Stimulated activated CD8-positive, alpha-beta memory T cell treated with anti-CD3 and anti-CD28 coated beads, Interleukin-15, amount 100 ng/mL, for 1 hour (primary cell): Measurements from ENCODE around the gene RHEB.
A peak's percentile ranks its signal among the peaks of the same experiment; 100 is the strongest.

Experiments
- DNase-seq: peaks from one replicate; pipeline ENCODE4 v3.0.0-alpha.2; 2020; ENCODE audit warnings: low read depth

Gene RHEB

GRCh38 chr7:151431768-151432311 lies 87.9 kb downstream of the RHEB start:
- no peak for DNase-seq

- no peak for DNase-seq
These were observed 88.4 kb downstream of the RHEB start for GRCh38 chr7:151431281-151431767.

GRCh38 chr7:151430391-151431205 lies 89.1 kb downstream of the RHEB start:
- DNase-seq, result no peak

DNA sequence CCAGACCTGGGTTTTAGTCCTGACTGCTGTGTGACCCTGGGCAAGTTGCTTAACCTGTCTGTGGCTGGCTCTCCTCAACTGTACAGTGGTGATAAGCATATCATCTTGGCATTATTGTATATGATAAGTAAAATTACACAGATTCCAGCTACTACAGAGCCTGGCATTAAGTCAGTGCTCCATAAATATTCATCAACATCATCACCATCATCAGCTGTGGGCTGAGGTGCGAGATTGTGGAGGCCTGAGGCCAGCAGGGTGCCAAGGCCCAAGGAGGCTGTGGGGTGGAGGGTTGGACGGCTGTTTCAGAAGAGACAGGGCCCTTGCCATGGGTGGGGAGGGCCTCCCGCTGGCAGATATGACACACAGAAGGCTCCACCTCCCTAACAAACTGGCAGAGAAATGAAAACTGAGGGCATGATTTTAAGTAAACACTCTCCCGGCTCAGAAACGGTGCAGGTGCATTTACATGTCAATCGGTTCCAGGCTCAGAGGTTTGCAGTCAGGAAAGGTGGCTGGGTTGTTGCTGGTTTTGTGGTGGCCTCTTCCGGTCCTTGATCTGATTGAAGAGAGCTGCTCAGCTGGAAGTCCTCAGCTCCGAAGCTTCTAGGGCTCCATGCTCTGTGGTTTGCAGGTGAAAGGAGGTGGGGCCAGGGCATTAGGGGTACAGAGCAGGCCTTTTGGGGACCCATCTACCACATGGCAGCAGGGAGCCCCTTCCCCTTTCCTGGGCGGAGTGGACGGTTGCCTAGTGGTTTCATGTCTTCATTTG lies 89.9 kb downstream of the RHEB start:
- peak; percentile 8 for DNase-seq

GRCh38 chr7:151429237-151429559 lies 90.5 kb downstream of the RHEB start:
- DNase-seq, result no peak

DNA sequence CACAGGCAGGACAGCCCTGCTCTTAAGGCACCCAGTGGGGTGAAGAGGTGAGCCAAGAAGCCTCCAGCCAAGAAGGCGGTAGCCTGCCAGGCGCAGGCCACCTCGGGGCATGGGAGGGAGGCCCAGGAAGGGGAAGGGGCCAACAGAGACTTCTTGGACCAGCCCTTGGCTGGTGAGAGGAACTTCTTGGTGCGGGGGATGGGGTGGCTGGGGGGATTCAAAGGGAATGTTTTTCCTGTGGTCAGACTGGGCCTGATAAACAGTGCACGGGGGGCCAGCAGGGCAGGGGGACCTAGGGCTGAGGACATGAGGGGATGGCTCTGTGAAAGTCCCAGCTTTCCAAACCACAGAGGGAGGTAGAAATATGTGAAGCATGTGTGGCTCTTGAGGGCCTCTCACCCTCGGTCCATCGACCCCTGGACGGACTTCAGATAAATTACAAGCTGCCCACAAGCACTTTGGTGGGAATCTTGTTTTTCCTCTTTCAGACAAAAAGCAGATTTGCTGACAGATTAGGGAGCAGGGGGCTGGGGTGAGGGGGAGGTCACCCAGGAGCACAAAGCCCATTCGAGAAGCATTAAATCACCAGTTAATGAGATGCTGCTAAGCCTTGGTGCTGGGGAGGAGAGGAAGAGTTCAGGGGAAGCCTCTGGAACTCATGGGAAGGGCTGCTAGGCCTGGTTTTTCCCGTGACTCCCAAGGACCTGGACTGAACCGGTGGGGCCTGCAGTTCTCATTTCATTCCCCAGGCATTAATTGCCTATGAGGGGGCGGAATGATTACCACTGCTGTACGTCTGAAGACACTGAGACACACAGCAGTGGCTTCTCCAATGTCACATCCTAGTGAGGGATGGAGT lies 91.1 kb downstream of the RHEB start:
- no peak for DNase-seq

GRCh38 chr7:151427705-151428377 lies 91.9 kb downstream of the RHEB start:
- DNase-seq, result no peak

GRCh38 chr7:151426904-151427704 lies 92.6 kb downstream of the RHEB start:
- no peak for DNase-seq

GRCh38 chr7:151426441-151426903 lies 93.2 kb downstream of the RHEB start:
- no peak for DNase-seq

DNA sequence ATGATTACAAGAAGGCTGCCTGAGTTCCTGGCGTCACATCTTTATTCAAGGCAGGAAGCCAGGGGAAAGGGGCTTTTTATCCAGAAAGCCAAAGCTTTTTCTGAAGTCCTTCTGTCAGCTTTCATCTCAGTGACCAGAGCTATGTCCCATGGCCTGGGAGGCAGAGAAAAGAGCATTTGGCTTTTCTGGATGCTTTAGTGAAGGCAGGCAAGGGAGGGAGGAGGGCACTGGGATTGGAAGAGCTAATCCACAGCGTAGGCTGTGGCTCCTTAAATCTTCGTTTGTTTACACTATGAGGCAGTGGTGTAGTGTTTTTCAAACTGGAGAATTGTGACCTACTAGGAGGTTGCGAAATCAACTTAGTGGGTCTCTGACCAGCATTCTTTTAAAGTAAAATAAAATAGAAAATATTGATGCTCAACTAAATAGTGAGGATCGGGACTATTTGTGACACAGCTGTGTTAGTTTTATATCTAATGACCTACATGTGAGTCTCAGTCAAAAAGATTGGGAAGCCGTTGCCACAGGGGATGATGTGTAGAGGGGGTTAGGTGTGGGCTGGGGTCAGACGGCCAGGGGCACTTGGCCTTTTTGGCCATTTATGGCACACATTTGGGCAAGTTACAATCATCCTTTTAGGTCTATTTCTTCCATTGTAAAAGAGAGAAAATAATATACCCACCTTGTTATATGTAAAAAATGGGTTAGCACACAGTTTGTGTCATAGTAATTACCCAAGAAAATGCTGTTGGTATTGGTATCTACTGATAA lies 93.8 kb downstream of the RHEB start:
- DNase-seq, result no peak

DNA sequence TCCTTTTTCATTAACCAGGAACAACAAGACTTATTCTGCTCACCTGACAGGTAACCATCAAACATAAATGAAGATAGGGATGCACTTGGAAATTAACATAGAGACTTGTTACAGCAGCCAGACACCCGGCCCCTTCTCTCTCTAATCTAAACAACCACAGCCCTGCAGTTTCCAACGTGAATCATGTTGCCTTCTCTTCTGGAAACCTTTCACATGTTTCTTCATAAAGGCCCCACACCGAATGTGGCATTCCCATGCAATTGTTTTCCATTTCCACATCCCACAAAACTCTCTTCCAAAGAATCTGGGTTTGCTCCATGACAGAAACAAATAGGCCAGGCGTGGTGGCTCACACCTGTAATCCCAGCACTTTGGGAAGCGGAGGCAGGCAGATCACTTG lies 94.9 kb downstream of the RHEB start:
- no peak for DNase-seq

- DNase-seq, result no peak
These were observed 95.8 kb downstream of the RHEB start for GRCh38 chr7:151423936-151424335.

- no peak for DNase-seq
These were observed 96.5 kb downstream of the RHEB start for GRCh38 chr7:151423226-151423625.

GRCh38 chr7:151422212-151422611 lies 97.5 kb downstream of the RHEB start:
- DNase-seq, result no peak

GRCh38 chr7:151420144-151420543 lies 99.6 kb downstream of the RHEB start:
- DNase-seq, result no peak

DNA sequence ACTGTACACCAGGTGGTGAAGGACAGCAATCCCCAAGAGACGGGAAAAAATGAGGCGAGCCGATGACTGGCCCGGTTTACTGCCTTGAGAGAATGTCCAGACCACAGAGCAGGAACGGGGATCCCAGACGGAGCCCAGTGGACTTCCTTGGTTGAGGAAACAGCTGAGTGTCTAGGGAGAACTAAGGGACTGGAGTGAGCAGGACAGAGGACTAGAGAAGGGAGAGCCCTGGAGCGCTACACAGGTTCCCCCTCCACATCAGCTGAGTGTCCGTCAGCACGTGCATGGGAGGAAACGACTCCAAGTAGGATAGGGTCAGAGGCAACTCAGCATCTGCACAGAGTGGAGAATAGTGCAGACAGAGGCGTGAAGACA lies 102.8 kb downstream of the RHEB start:
- no peak for DNase-seq

DNA sequence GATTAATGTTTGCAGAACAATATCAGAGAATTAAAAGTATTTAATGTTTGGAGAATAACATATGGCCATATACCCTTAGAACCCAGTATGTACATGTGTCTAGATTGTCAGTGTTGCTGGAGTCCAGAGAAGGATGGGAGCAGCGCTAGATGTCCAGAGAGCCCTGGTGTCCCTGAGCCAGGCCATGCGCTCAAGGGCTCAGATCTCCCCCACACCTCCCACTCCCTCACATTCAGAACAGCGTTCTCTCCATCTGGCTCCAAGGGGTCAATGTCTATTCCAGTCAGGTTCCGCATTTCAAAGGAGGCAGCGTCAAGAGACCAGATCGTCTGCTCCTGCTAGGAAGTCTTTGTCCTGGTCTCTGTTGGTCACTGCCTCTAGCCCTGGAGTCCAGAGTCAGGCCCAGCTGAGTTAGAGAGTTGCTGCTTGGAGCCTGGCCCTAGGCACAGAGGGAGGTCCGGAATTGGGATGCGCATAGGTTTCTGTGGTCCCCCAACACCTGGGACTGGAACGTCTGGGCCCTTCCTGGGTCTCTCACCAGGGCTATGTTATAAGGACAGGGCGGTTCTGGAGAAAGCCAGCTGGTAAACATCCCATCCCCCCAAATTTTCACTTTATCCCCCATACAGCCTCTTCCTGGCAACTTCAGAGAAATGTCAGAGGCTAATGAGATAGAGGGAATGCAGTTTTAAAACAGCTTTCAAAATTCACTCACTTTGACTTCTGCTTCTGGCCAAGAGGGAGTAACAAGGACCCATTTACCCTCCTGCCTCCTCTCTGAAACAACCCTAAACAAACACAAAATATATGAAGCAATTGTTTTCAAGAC lies 103.4 kb downstream of the RHEB start:
- no peak for DNase-seq
